Measurements from ENCODE around the gene B3GNT5.

DNA sequence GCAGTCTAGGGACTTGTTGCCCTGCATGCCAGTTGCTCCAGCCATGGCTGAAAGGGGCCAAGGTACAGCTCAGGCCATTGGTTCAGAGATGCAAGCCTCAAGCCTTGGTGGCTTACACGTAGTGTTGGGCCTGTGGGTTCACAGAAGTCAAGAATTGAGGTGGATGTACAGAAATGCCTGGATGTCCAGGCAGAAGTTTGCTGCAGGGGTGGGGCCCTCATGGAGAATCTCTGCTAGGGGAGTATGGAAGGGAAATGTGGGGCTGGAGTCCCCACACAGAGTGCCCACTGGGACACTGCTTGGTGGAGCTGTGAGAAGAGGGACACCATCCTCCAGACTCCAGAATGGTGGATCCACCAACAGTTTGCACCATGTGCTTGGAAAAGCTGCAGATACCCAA is 10.6 kb upstream of the B3GNT5 start:
- TF ChIP-seq GLI4 (tag by site-specific recombination; IDR thresholded peaks at IDR 0.05), result no peak
- no peak for TF ChIP-seq ZFP37 (tag by site-specific recombination; IDR thresholded peaks at IDR 0.05)
- peak; percentile 83 for TF ChIP-seq SETDB1 (IDR thresholded peaks at IDR 0.05; ENCODE audit: insufficient read length, low read length)

Data from HEK293 (cell line).